Measurements from ENCODE around the gene MX2.

DNA sequence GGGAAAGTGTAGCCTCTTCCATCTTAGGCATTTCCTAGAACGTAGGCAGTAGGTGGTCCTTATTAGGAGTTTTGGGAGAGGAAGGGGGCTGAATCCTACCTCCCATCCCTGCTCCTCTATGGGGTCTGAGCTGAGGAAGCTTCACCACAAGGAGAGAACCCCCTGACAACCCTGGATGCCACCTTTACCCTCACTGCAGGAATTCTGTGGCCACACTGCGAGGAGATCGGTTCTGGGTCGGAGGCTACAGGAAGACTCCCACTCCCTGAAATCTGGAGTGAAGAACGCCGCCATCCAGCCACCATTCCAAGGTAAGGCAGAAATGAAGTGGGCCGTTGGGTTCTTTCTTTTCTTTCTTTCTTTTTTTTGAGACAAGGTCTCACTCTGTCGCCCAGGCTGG lies 65.7 kb downstream of the MX2 start:
- TF ChIP-seq, protein P1, sequence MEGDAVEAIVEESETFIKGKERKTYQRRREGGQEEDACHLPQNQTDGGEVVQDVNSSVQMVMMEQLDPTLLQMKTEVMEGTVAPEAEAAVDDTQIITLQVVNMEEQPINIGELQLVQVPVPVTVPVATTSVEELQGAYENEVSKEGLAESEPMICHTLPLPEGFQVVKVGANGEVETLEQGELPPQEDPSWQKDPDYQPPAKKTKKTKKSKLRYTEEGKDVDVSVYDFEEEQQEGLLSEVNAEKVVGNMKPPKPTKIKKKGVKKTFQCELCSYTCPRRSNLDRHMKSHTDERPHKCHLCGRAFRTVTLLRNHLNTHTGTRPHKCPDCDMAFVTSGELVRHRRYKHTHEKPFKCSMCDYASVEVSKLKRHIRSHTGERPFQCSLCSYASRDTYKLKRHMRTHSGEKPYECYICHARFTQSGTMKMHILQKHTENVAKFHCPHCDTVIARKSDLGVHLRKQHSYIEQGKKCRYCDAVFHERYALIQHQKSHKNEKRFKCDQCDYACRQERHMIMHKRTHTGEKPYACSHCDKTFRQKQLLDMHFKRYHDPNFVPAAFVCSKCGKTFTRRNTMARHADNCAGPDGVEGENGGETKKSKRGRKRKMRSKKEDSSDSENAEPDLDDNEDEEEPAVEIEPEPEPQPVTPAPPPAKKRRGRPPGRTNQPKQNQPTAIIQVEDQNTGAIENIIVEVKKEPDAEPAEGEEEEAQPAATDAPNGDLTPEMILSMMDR (IDR thresholded peaks at IDR 0.05; ENCODE audit: low read depth, low read length), result no peak
- TF ChIP-seq POLR2A (IDR thresholded peaks at IDR 0.05; ENCODE audit: extremely low read depth, insufficient read length), result no peak
- no peak for TF ChIP-seq MYC (IDR thresholded peaks at IDR 0.05; ENCODE audit: low read depth, low read length)
- TF ChIP-seq, protein P2, sequence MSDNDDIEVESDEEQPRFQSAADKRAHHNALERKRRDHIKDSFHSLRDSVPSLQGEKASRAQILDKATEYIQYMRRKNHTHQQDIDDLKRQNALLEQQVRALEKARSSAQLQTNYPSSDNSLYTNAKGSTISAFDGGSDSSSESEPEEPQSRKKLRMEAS (IDR thresholded peaks at IDR 0.05; ENCODE audit: low read depth, low read length), result no peak
